Measurements from ENCODE around the gene SLC35G6.
"Not testable (repeated sequence)": the region's sequence is repeated elsewhere in the genome, so short reads cannot be mapped to it uniquely, and the experiment has no call there.

SLC35G6 gene

GRCh38 chr17:7481275-7481674 lies at the start of gene SLC35G6:
TSS of gene SLC35G6 (plus strand) at chr17:7481446. CDS start at chr17:7481517, 71 bp downstream.
- DNase-seq (ENCODE audit: low spot score), result not testable (repeated sequence)

DNA sequence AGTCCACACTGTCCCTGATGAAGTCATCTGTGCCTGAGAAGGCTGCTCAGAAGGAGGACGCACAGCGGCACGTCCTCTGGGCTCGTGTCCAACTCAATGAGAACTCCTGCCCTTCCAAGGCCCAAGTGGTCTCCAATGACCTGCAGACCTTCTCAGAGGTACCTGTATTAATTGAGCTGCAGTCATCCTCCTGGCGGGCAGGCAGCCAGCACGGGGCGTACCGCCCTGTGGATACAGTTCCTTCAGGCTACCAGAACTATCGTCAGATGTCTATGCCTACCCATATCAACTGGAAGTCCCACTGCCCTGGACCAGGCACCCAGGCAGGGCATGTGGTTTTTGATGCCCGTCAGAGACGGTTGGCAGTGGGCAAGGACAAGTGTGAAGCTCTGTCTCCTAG lies 49.0 kb upstream of the SLC35G6 start:
- DNase-seq (ENCODE audit: low spot score), result no peak

GRCh38 chr17:7435676-7436555 lies 45.3 kb upstream of the SLC35G6 start:
- peak; percentile 64 for DNase-seq (ENCODE audit: low spot score)

DNA sequence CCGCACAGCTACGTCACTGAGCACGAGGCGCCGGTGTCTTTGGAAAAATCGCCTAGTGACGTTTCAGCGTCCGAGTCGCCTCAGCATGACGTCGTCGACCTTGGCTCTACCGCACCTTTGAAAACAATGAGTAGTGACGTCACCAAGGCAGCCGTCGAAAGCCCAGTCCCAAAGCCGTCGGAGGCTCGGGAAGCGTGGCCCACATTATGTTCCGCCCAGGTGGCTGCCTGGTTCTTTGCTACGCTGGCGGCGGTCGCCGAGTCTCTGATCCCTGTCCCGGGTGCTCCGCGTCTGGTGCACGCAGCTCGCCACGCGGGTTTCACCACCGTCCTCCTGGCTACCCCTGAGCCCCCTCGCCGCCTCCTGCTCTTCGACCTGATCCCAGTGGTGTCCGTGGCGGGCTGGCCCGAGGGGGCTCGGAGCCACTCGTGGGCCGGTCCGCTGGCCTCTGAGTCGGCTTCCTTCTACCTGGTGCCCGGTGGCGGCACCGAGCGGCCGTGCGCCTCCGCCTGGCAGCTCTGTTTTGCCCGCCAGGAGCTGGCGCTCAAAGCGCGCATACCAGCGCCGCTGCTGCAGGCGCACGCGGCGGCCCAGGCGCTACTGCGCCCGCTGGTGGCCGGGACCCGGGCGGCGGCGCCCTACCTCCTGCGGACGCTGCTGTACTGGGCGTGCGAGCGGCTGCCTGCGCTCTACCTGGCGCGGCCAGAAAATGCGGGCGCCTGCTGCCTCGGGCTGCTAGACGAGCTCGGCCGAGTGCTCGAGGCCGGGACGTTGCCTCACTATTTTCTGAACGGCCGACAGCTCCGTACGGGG lies 44.5 kb upstream of the SLC35G6 start:
- DNase-seq (ENCODE audit: low spot score), result peak; percentile 82

DNA sequence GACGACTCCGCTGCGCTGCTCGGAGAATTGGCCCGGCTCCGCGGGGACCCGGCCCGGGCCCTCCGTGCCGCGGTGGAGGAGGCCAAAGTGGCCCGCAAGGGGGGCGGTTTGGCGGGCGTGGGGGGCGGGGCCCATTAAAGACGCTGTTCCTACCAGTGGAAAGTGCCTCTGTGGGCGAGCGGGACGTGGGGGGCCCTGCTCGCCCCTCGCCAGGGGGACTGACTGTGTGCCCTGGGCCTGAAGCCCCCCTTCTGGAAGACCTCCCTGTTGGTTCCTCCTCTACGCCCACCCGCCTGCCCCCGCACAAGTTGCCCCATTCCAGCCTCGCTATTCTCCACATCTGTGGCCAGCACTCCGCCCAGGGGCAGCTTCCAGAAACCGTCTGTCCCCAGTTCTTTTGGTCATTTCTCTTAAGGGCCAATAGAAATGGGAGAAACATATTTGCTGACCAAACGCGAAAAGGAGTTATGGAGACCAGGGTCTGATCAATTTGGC lies 43.8 kb upstream of the SLC35G6 start:
- DNase-seq (ENCODE audit: low spot score), result no peak

GRCh38 chr17:7437950-7438614 lies 43.2 kb upstream of the SLC35G6 start:
- DNase-seq (ENCODE audit: low spot score), result peak; percentile 36

DNA sequence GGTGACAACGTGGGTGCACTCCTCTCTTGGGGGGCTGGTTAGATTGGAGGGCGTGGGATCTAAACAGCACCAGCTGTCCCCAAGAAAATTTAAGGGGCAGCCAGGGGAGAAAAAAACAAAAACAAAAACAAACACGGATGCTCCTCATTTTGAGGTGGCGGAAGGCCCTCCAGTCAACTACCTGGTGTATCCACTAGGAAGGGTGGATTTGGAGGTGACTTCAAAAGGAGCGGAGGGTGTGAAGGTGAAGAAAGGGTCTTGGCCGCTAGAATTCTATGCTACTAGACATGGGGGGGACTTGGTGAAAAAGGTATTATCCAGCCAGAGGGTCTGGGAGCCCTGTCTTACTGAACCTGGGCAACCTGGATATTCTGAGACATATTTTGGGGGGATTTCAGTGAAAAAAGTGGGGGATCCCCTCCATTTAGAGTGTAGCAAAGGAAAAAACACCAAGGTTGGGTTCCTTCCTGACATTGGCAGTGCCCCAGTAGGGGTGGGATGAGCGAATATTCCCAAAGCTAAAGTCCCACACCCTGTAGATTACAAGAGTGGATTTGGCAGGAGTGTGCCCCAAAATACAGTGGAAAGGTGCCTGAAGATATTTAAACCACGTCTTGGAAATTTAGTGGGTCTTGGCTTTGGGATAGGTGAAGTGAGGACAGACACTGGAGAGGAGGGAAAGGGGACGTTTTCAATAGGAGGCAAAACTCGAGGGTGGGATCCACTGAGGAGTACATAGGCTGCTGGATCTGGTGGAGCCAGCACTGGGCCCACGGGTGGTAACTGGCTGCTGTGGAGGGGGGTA lies 42.4 kb upstream of the SLC35G6 start:
- DNase-seq (ENCODE audit: low spot score), result no peak

- DNase-seq (ENCODE audit: low spot score), result no peak
These were observed 41.7 kb upstream of the SLC35G6 start, which contains the start of gene FGF11 for GRCh38 chr17:7439462-7440112. TSS of gene FGF11 (plus strand) at chr17:7439512. CDS start at chr17:7439621, 109 bp downstream.

- DNase-seq (ENCODE audit: low spot score), result peak; percentile 24
These were observed 41.0 kb upstream of the SLC35G6 start for GRCh38 chr17:7440113-7440833.

GRCh38 chr17:7440834-7441195 lies 40.4 kb upstream of the SLC35G6 start:
- no peak for DNase-seq (ENCODE audit: low spot score)

DNA sequence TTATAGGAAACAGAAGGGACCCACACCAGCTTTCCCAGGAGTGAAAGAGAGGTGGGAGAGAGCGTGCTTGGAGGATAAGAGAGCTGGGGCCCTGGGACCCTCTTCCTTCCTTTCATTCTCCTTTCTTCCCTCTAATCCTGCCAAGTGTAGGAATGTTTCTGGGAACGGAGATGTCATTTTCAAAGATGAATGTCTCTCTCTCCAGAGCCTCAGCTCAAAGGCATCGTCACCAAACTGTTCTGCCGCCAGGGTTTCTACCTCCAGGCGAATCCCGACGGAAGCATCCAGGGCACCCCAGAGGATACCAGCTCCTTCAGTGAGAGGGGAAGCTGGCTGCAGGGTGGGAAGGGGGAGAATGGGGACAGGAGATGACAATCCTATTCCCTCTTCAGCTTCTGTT lies 40.0 kb upstream of the SLC35G6 start:
- no peak for DNase-seq (ENCODE audit: low spot score)

- no peak for DNase-seq (ENCODE audit: low spot score)
These were observed 39.1 kb upstream of the SLC35G6 start for GRCh38 chr17:7442142-7442541.

- no peak for DNase-seq (ENCODE audit: low spot score)
These were observed 37.5 kb upstream of the SLC35G6 start for GRCh38 chr17:7443499-7444485.

- peak; percentile 37 for DNase-seq (ENCODE audit: low spot score)
These were observed 36.3 kb upstream of the SLC35G6 start, which contains the start of gene CHRNB1 for GRCh38 chr17:7444682-7445618. TSS of gene CHRNB1 (plus strand) at chr17:7445061. CDS start at chr17:7445128, 67 bp downstream.

- DNase-seq (ENCODE audit: low spot score), result peak; percentile 36
These were observed 35.7 kb upstream of the SLC35G6 start for GRCh38 chr17:7445619-7445968.

DNA sequence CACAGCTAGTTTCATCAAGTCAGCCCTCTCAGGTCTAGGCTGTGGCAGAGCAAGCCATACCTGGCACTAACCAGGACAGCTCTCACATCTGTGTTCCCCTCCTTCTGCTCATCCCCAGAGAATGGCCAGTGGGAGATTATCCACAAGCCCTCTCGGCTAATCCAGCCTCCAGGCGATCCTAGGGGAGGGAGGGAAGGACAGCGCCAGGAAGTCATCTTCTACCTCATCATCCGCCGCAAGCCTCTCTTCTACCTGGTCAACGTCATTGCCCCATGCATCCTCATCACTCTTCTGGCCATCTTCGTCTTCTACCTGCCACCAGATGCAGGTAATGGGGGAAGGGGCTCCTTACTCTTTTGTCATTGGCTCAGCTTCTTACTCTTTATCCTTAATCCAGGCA lies 32.8 kb upstream of the SLC35G6 start:
- no peak for DNase-seq (ENCODE audit: low spot score)

DNA sequence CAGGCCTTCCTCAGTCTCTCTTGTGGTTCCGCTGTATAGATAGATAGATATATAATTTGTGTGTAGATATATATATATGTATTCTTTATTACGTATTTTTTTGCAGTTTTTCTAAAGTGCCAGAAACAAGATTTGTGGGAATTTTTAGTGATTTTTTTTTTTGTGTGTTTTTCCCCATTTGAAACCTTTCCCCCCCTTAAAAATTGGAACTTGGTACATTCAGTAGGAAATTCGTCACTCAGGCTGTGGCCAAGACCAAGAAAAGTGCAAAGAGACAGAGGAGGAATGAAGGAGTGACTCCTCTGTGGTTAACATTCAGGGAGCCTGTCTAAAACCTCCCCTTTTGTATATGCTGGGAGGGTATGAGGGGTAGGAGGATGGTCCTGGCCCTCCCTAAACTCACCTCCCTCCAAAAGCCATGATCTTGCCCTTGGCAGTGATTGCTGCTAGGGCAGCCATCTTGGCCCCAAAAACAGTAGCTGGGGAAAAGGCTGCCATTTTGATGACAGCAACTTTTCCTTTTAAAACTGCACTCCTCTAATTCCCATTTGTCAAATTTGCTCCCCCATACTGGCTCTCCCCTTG lies 21.2 kb upstream of the SLC35G6 start:
- DNase-seq (ENCODE audit: low spot score), result no peak

Data from germinal center (tissue), 1 donor.